ENCODE results near the gene NFIA. TPM values are rescaled to one million over a fixed set of nuclear protein-coding genes. Genes with fewer than 3 reads are reported as not detected.

Gene NFIA
- total and polyA plus RNA-seq, 9 of the 15 experiments (the other 6 are each of a cell fraction or from before 2014, with no cell fraction given) = 5.3 to 24.9 (median 9.8) TPM

- TF ChIP-seq NCOA4 (IDR thresholded peaks at IDR 0.05; ENCODE audit: partially characterized antibody) (no peak), ZNF507 (tag; conservative IDR thresholded peaks at IDR 0.05) (0 out of 2 replicates have a peak, but pooled peaks have one; percentile 2), ZNF133 (CRISPR knock-in tag; IDR thresholded peaks at IDR 0.05) (no peak), PYGO2 (tag; IDR thresholded peaks at IDR 0.05) (no peak), TCF3 (CRISPR knock-in tag; IDR thresholded peaks at IDR 0.05) (peak; percentile 74), BDP1 (IDR thresholded peaks at IDR 0.05; ENCODE audit: insufficient read depth, insufficient read length) (no peak), BRD4 (IDR thresholded peaks at IDR 0.05) (no peak), ZBTB17 (CRISPR knock-in tag; IDR thresholded peaks at IDR 0.05) (peak; percentile 34; the same call in 1 of the 2 replicates), U2AF2 (optimal IDR thresholded peaks at IDR 0.05; ENCODE audit: low read depth, low read length) (no peak), ZNF175 (CRISPR knock-in tag; IDR thresholded peaks at IDR 0.05; ENCODE audit: low read depth) (no peak), ZNF347 (CRISPR knock-in tag; IDR thresholded peaks at IDR 0.05; ENCODE audit: low read depth) (no peak), SMARCA4 (IDR thresholded peaks at IDR 0.05) (peak; percentile 45; the same call in 1 of the 2 replicates), ZNF384 (IDR thresholded peaks at IDR 0.05; ENCODE audit: low read depth, low read length) (peak; percentile 91), CBFA2T2 (conservative IDR thresholded peaks at IDR 0.05) (peak; percentile 75), THRA (IDR thresholded peaks at IDR 0.05) (peak; percentile 42; the same call in 1 of the 2 replicates), TAL1 (IDR thresholded peaks at IDR 0.05) (peak; percentile 78), ZNF592 (IDR thresholded peaks at IDR 0.05) (0 out of 2 replicates have a peak, but pooled peaks have one; percentile 7), MTA2 (IDR thresholded peaks at IDR 0.05; ENCODE audit: low read depth) (peak; percentile 60), CC2D1A (IDR thresholded peaks at IDR 0.05) (peak; percentile 10; the same call in 1 of the 2 replicates), NCOA6 (IDR thresholded peaks at IDR 0.05) (no peak), CXXC5 (CRISPR knock-in tag; IDR thresholded peaks at IDR 0.05) (0 out of 2 replicates have a peak, but pooled peaks have one; percentile 23)
- TF ChIP-seq, protein P1, sequence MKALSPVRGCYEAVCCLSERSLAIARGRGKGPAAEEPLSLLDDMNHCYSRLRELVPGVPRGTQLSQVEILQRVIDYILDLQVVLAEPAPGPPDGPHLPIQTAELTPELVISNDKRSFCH (CRISPR knock-in tag; IDR thresholded peaks at IDR 0.05) = no peak
- TF ChIP-seq, protein P1 (tag; IDR thresholded peaks at IDR 0.05) = no peak
- TF ChIP-seq, protein P2, sequence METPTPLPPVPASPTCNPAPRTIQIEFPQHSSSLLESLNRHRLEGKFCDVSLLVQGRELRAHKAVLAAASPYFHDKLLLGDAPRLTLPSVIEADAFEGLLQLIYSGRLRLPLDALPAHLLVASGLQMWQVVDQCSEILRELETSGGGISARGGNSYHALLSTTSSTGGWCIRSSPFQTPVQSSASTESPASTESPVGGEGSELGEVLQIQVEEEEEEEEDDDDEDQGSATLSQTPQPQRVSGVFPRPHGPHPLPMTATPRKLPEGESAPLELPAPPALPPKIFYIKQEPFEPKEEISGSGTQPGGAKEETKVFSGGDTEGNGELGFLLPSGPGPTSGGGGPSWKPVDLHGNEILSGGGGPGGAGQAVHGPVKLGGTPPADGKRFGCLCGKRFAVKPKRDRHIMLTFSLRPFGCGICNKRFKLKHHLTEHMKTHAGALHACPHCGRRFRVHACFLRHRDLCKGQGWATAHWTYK (CRISPR knock-in tag; IDR thresholded peaks at IDR 0.05) = no peak
Measured at GRCh38 chr1:61139775-61140549, 57.6 kb downstream of the NFIA start (continued).
